Retinal pigment epithelial cell (primary cell): ENCODE data around the gene MAT2A.

ENCODE experiments used
- DNase-seq: peaks from one replicate; pipeline ENCODE4 v3.0.0-alpha.2; 2010; ENCODE audit warnings: low read depth
- H3K4me3 ChIP-seq: 2 replicates; pipeline ENCODE4 v1.5.1; 2011; ENCODE audit warnings: mild to moderate bottlenecking, low read length, control low read depth, moderate library complexity
- CTCF ChIP-seq: conservative IDR thresholded peaks from 2 replicates; pipeline ENCODE4 v1.5.1; 2011; ENCODE audit warnings: low read depth, low read length, control low read depth, inconsistent platforms

The MAT2A gene

GRCh38 chr2:85538507-85539360 lies at the start of gene MAT2A:
Gene MAT2A, plus strand, starts transcription at chr2:85539168. Its CDS starts 120 bp downstream, at chr2:85539288.
- peak; percentile 69 for DNase-seq
- peak within 1 kb of the TSS; percentile 74 for H3K4me3 ChIP-seq
- TF ChIP-seq CTCF: peak; percentile 72

- DNase-seq: no peak
- no peak for TF ChIP-seq CTCF
- H3K4me3 ChIP-seq: no peak overlapping the region
Measured at GRCh38 chr2:85490861-85491755, 47.9 kb upstream of the MAT2A start.

DNA sequence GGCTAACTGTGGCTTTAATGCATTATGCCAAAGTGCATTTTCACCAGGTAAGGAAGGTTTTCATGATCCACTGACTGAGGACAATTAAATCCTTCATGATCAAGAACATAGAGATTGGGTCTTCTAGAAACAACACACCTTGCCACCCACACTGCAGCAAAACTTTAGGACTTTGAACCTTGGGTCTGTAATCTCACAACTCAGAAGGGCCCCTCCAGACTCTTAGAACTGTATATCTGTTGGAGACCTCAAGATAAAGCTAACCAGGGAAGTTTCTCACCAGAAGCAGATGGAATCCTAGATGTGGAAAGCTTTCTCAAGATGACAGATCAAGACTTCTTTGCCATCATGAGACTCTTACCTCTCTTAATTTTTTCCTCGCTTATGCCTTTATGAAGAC lies 42.5 kb upstream of the MAT2A start:
- no peak for DNase-seq
- no peak for TF ChIP-seq CTCF
- H3K4me3 ChIP-seq: no peak overlapping the region

GRCh38 chr2:85497944-85498630 lies 40.9 kb upstream of the MAT2A start:
- no peak overlapping the region for H3K4me3 ChIP-seq
- DNase-seq: no peak

DNA sequence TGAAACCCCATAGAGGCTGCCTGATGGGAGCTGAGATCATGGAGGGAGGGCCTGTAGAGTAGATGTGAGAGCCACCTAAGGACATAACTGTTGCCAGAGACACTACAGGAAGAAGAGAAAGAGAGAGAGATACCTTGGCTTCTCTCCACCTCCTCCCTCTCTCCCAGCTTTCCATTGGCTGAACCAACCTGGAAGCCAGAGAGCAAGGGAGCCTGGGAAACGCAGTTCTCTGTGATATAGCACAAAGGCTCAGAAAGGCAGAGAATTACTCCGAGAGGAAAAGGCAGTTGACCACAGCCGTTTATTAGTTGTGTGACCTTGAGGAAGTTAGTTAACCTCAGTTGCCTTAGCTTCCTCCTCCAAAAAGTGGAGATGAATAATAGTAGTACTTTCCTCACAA lies 37.7 kb upstream of the MAT2A start:
- DNase-seq: no peak
- no peak overlapping the region for H3K4me3 ChIP-seq
- no peak for TF ChIP-seq CTCF

More at GRCh38 chr2:85497944-85498630, 40.9 kb upstream of the MAT2A start:
- no peak for TF ChIP-seq CTCF

GRCh38 chr2:85502720-85503119 lies 36.2 kb upstream of the MAT2A start:
- H3K4me3 ChIP-seq: no peak overlapping the region
- TF ChIP-seq CTCF: no peak
- no peak for DNase-seq
